Adrenal gland (tissue), 12 donors: Measurements from ENCODE around the gene SORBS1. TPM values are rescaled to one million over a fixed set of nuclear protein-coding genes. Genes with fewer than 3 reads are reported as not detected.

Experiments
- DNase-seq, 7 donors: peaks; one replicate each; pipeline ENCODE4 v3.0.0-alpha.2; 2019 to 2020
- H3K27ac ChIP-seq, 5 donors: fragments of 200-600 bp; sonication (generic) in 4 of 5; 1 replicate in 3 of 5; 2 replicates in 2 of 5; pipeline versions ENCODE4 v1.5.1 to v1.8.0; 2016 to 2020; ENCODE audit warnings: mild to moderate bottlenecking in 1 of 5
- H3K27me3 ChIP-seq: fragments of 200-600 bp; 2 replicates; pipeline ENCODE4 v1.8.0; 2021
- H3K36me3 ChIP-seq, 2 donors: fragments of 200-600 bp; replicated peaks in 1 of 2; 1 replicate in 1 of 2; 2 replicates in 1 of 2; pipeline versions ENCODE4 v1.5.1 to v1.8.0; 2018 to 2022
- H3K4me1 ChIP-seq, 2 donors: fragments of 200-600 bp; replicated peaks in 1 of 2; 1 replicate in 1 of 2; 2 replicates in 1 of 2; pipeline versions ENCODE4 v1.5.1 to v1.8.0; 2018 to 2021
- H3K4me3 ChIP-seq, 4 donors: fragments of 200-600 bp; sonication (generic) in 3 of 4; one replicate each; pipeline ENCODE4 v1.5.1; 2016 to 2018
- H3K9me3 ChIP-seq, 3 donors: fragments of 200-600 bp; sonication (generic) in 1 of 3; replicated peaks in 1 of 3; 1 replicate in 2 of 3; 2 replicates in 1 of 3; pipeline versions ENCODE4 v1.5.1 to v1.8.0; 2016 to 2021
- CTCF ChIP-seq, 6 experiments: fragments of 450-650 bp in 4 of 6; fragments of 200-600 bp in 2 of 6; sonication (generic) in 1 of 6; IDR thresholded peaks; 1 replicate in 5 of 6; 2 replicates in 1 of 6; pipeline versions ENCODE4 v1.5.1 to v1.8.0; 2016 to 2021; ENCODE audit warnings: antibody characterized with exemption in 6 of 6, mild to moderate bottlenecking in 2 of 6, moderate library complexity in 1 of 6
- POLR2A ChIP-seq, 2 donors: fragments of 450-650 bp; IDR thresholded peaks; one replicate each; pipeline ENCODE4 v1.6.1; 2017; ENCODE audit warnings: antibody characterized with exemption in 2 of 2, mild to moderate bottlenecking in 2 of 2, moderate library complexity in 1 of 2
- WGBS, 4 donors: extraction: QIAGEN DNeasy Blood & Tissue Kit in 2 of 4; methylation state at CpG; one replicate each; pipeline versions ENCODE4 v1.1.5 to v1.1.7; 2013 to 2017; 5-methylcytosine and 5-hydroxymethylcytosine counted together
- intact Hi-C, 2 donors: fragments of 100-400 bp; cut with DNase I; formaldehyde crosslinking; loops; one replicate each; pipeline versions ENCODE4 v1.14.1 to v1.15.0; 2022 to 2023
- polyA plus RNA-seq, 3 donors: library from polyadenylated mRNA; stranded (reverse); fragments of 200-250 nt in 2 of 3; fragments of 350-450 nt in 1 of 3; fragmentation: Illumina TruSeq in 1 of 3; extraction: RNeasy Lipid Tissue Mini Kit (QIAGEN cat#74804) in 1 of 3; gene quantifications; one replicate each; pipeline ENCODE4 v1.2.3, GENCODE V29; 2013 to 2014
- total RNA-seq, 9 donors: library from RNA; depleted of rRNA in 4 of 9; stranded (reverse); fragments of >200 nt in 4 of 9; fragments of 120-200 nt in 1 of 9; fragmentation: NEBNext Ultra II Directional in 1 of 9; extraction: Animal tissue kit (Norgen Biotek cat#: 25700) in 1 of 9; gene quantifications; one replicate each; pipeline versions ENCODE4 v1.1.0 to v1.2.4, GENCODE V29; 2013 to 2023
- donor health status: healthy with polysubstance abuse.
- donor health status: Bipolar disorder and iron deficiency.
- donor health status: DM: yes; HTN: yes; CAD: no.
- donor health status: DM: no; HTN: no; CAD: no.
- donor health status: DM: no; HTN: no; CAD: no.
- donor health status: DM: yes; HTN: yes; CAD: no.

SORBS1 gene
- total and polyA plus RNA-seq, 12 donors, result 9.5 to 43.4 (median 19.0) TPM

GRCh38 chr10:95277201-95277570 lies 284.0 kb downstream of the SORBS1 start:
- Histone ChIP-seq H3K4me1 (peaks cover 4 to 7% of the 10 kb centered on the region in 2 donors), H3K36me3 (no peaks in the 10 kb centered on the region), H3K27ac (peak overlapping the region in 2 of 5 donors; percentile 19 to 25), H3K27me3 (no peaks in the 10 kb centered on the region), H3K4me3 (no peak overlapping the region), H3K9me3 (no peaks in the 10 kb centered on the region)
- 77 to 91% (median 78%) methylated on average over 1 of the region's 1 CpG for WGBS, 4 donors
- no peak for DNase-seq
- TF ChIP-seq CTCF (IDR thresholded peaks at IDR 0.05), result no peak
- TF ChIP-seq POLR2A (IDR thresholded peaks at IDR 0.05), result no peak
- intact Hi-C loops, result no loop called here

- H3K4me3 ChIP-seq, result no peak overlapping the region
- H3K9me3 ChIP-seq, result no peaks in the 10 kb centered on the region
- no peak for TF ChIP-seq CTCF (IDR thresholded peaks at IDR 0.05)
- no peak for TF ChIP-seq POLR2A (IDR thresholded peaks at IDR 0.05)
- no peaks in the 10 kb centered on the region for H3K27me3 ChIP-seq
- intact Hi-C loops, result no loop called here
- H3K36me3 ChIP-seq, result no peaks in the 10 kb centered on the region
- 81 to 86% (median 84%) methylated on average over 8 of the region's 8 CpGs for WGBS, 4 donors
- peak overlapping the region in 2 of 5 donors; percentile 19 to 69 for H3K27ac ChIP-seq
- peaks cover 4 to 7% of the 10 kb centered on the region in 2 donors for H3K4me1 ChIP-seq
- no peak for DNase-seq
Observed at GRCh38 chr10:95276367-95277200, 284.6 kb downstream of the SORBS1 start.

- Histone ChIP-seq H3K27ac (peak overlapping the region in 2 of 5 donors; percentile 57 to 69), H3K4me1 (peaks cover 4 to 7% of the 10 kb centered on the region in 2 donors), H3K36me3 (no peaks in the 10 kb centered on the region), H3K27me3 (no peaks in the 10 kb centered on the region), H3K4me3 (no peak overlapping the region), H3K9me3 (no peaks in the 10 kb centered on the region)
- peak in 1 of 7 donors; percentile 4 for DNase-seq
- intact Hi-C loops, result no loop called here
- TF ChIP-seq POLR2A (IDR thresholded peaks at IDR 0.05) (no peak), CTCF (IDR thresholded peaks at IDR 0.05) (no peak)
- WGBS, 4 donors, result 59 to 78% (median 69%) methylated on average over 1 of the region's 1 CpG
Observed at GRCh38 chr10:95275726-95276366, 285.3 kb downstream of the SORBS1 start.
